Measurements from ENCODE around the gene RNF19B. TPM values are rescaled to one million over a fixed set of nuclear protein-coding genes. Genes with fewer than 3 reads are reported as not detected.

RNF19B gene
- total RNA-seq, 1 experiment from 2014 or later = 22.5 TPM

DNA sequence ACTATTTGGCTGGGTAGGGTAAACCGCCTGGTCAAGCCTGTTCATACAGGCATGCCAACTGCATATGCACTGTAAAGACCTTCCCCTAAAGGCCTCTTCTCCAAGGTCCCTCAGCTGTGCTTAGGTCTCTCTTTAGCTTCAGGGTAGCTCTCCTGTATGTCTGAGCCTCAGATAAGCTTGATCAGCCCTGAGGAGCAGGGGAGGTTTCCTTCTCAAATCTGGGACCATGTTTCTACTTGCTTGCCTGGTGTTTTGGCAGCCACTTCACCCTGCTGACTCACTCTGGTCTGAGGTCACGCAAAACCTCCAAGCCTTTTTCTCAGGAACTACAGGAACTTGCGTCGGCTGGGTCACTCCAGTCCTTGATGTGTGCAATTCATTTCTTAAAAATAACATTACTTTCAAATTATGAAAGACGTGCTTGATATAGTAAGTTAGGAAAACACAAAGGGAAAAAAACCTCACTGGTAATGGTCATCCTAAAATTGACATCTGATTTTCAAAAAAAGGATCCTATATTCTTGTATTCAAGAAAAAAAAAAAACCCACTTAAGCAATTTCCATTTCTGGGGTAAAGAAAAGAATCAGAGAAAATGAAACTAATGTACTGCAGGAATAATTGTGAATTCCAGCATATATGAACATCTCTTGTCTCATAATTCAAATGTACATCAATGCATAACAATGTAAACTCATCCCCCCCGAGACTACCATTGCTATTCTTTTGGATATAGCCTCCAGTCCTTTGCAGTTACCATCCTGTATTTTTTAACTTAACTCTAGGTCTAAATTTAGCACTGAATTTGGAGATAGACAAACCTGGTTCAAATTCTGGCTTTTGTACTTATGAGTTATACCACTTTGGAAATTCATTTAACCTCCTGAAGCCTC lies 24.8 kb upstream of the RNF19B start:
- no peak overlapping the region for H2AFZ ChIP-seq (ENCODE audit: low read depth, low read length, poor library complexity, severe bottlenecking)
- intact Hi-C loops (cut with micrococcal nuclease) = loop anchor here (1.0 to 2.0 kb wide), 2 partner anchors 25 to 66 kb away; partner anchors contain the start of gene RNF19B
- no peaks in the 10 kb centered on the region for H3K27me3 ChIP-seq (ENCODE audit: insufficient read depth, low read length)
- no peaks in the 10 kb centered on the region for H3K9me2 ChIP-seq (ENCODE audit: insufficient read depth)
- peaks cover 51 to 59% of the 10 kb centered on the region in 2 experiments for H3K4me1 ChIP-seq (ENCODE audit: control insufficient read depth in 1 of 2, insufficient read depth in 2 of 2, low read length in 2 of 2)
- peak overlapping the region; percentile 46 for H3K9ac ChIP-seq (ENCODE audit: low read length)
- H3K9me3 ChIP-seq (ENCODE audit: control insufficient read depth in 1 of 2, insufficient read depth in 1 of 2, low read depth in 1 of 2, low read length in 2 of 2) = no peaks in the 10 kb centered on the region
- peak overlapping the region; percentile 73 for H3K27ac ChIP-seq (ENCODE audit: low read depth, low read length)
- no peaks in the 10 kb centered on the region for H3K36me3 ChIP-seq (ENCODE audit: control insufficient read depth in 1 of 2, insufficient read depth in 2 of 2, low read length in 2 of 2)
- peak overlapping the region in 1 of 2 experiments; percentile 41; a peak in 2 of 4 replicates for H3K4me3 ChIP-seq (replicated peaks in 1 of 2; ENCODE audit: low read depth in 1 of 2, low read length in 2 of 2)
- ChIA-PET CTCF (no interaction called here), POLR2A (no interaction called here), RAD21 (ENCODE audit: low non-redundant PET in 1 of 2, low total read pairs in 2 of 2, uncharacterized antibody in 2 of 2, unreplicated experiment in 2 of 2) (interaction anchor here in 1 of 2 experiments (0.6 kb wide), 1 partner anchor 469 kb away, joined by 3 read pairs; no protein-coding TSS in a partner anchor)
- DNase-seq (ENCODE audit: low read depth, low spot score) = peak; percentile 63
- H4K20me1 ChIP-seq (ENCODE audit: insufficient read depth) = no peaks in the 10 kb centered on the region
- no TSS peak for BruUV-seq (replicated peaks)
- H3K4me2 ChIP-seq (ENCODE audit: low read length) = peak overlapping the region; percentile 77
- H3K79me2 ChIP-seq (ENCODE audit: insufficient read depth, low read length) = no peaks in the 10 kb centered on the region
- ATAC-seq = peak; percentile 53
- TF ChIP-seq ZFX (IDR thresholded peaks at IDR 0.05) (no peak), ZNF274 (IDR thresholded peaks at IDR 0.05; ENCODE audit: low read depth, low read length) (no peak), POLR2AphosphoS5 (IDR thresholded peaks at IDR 0.05; ENCODE audit: low read depth, low read length) (peak; percentile 46; the same call in 1 of the 2 replicates), POLR2A (IDR thresholded peaks at IDR 0.05; ENCODE audit: borderline replicate concordance, extremely low read depth, insufficient read depth, insufficient read length) (no peak), EZH2 (IDR thresholded peaks at IDR 0.05) (no peak), CEBPB (IDR thresholded peaks at IDR 0.05; ENCODE audit: low read depth) (peak; percentile 27; the same call in 1 of the 2 replicates), EZH2phosphoT487 (IDR thresholded peaks at IDR 0.05; ENCODE audit: borderline replicate concordance) (no peak), CBX3 (IDR thresholded peaks at IDR 0.05; ENCODE audit: low read depth) (peak; percentile 73; the same call in 1 of the 2 replicates), FOSL1 (IDR thresholded peaks at IDR 0.05; ENCODE audit: low read depth) (peak; percentile 84), ELF1 (IDR thresholded peaks at IDR 0.05; ENCODE audit: borderline replicate concordance, low read depth) (no peak), EGR1 (IDR thresholded peaks at IDR 0.05; ENCODE audit: low read depth) (no peak), SIN3A (IDR thresholded peaks at IDR 0.05; ENCODE audit: low read depth) (no peak), TCF7L2 (IDR thresholded peaks at IDR 0.05; ENCODE audit: borderline replicate concordance, extremely low read depth, insufficient read depth, insufficient read length) (no peak), JUND (IDR thresholded peaks at IDR 0.05) (peak; percentile 84), SRF (IDR thresholded peaks at IDR 0.05; ENCODE audit: low read depth) (no peak), RAD21 (IDR thresholded peaks at IDR 0.05; ENCODE audit: low read depth) (no peak; the same call in 1 of the 2 replicates), SP1 (IDR thresholded peaks at IDR 0.05; ENCODE audit: low read depth) (peak; percentile 60), YY1 (IDR thresholded peaks at IDR 0.05; ENCODE audit: extremely low read depth, insufficient replicate concordance, low read depth, low read length) (no peak)
- TF ChIP-seq, protein P1, sequence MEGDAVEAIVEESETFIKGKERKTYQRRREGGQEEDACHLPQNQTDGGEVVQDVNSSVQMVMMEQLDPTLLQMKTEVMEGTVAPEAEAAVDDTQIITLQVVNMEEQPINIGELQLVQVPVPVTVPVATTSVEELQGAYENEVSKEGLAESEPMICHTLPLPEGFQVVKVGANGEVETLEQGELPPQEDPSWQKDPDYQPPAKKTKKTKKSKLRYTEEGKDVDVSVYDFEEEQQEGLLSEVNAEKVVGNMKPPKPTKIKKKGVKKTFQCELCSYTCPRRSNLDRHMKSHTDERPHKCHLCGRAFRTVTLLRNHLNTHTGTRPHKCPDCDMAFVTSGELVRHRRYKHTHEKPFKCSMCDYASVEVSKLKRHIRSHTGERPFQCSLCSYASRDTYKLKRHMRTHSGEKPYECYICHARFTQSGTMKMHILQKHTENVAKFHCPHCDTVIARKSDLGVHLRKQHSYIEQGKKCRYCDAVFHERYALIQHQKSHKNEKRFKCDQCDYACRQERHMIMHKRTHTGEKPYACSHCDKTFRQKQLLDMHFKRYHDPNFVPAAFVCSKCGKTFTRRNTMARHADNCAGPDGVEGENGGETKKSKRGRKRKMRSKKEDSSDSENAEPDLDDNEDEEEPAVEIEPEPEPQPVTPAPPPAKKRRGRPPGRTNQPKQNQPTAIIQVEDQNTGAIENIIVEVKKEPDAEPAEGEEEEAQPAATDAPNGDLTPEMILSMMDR (IDR thresholded peaks at IDR 0.05 in 2 of 3, conservative IDR thresholded peaks at IDR 0.05 in 1 of 3; ENCODE audit: borderline replicate concordance in 1 of 3, insufficient read depth in 1 of 3, low read depth in 2 of 3, low read length in 2 of 3) = no peak
- TF ChIP-seq, protein P2, sequence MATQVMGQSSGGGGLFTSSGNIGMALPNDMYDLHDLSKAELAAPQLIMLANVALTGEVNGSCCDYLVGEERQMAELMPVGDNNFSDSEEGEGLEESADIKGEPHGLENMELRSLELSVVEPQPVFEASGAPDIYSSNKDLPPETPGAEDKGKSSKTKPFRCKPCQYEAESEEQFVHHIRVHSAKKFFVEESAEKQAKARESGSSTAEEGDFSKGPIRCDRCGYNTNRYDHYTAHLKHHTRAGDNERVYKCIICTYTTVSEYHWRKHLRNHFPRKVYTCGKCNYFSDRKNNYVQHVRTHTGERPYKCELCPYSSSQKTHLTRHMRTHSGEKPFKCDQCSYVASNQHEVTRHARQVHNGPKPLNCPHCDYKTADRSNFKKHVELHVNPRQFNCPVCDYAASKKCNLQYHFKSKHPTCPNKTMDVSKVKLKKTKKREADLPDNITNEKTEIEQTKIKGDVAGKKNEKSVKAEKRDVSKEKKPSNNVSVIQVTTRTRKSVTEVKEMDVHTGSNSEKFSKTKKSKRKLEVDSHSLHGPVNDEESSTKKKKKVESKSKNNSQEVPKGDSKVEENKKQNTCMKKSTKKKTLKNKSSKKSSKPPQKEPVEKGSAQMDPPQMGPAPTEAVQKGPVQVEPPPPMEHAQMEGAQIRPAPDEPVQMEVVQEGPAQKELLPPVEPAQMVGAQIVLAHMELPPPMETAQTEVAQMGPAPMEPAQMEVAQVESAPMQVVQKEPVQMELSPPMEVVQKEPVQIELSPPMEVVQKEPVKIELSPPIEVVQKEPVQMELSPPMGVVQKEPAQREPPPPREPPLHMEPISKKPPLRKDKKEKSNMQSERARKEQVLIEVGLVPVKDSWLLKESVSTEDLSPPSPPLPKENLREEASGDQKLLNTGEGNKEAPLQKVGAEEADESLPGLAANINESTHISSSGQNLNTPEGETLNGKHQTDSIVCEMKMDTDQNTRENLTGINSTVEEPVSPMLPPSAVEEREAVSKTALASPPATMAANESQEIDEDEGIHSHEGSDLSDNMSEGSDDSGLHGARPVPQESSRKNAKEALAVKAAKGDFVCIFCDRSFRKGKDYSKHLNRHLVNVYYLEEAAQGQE (IDR thresholded peaks at IDR 0.05; ENCODE audit: low read depth) = no peak
- TF ChIP-seq, protein P3, sequence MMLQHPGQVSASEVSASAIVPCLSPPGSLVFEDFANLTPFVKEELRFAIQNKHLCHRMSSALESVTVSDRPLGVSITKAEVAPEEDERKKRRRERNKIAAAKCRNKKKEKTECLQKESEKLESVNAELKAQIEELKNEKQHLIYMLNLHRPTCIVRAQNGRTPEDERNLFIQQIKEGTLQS (IDR thresholded peaks at IDR 0.05) = no peak
- TF ChIP-seq, protein P4, sequence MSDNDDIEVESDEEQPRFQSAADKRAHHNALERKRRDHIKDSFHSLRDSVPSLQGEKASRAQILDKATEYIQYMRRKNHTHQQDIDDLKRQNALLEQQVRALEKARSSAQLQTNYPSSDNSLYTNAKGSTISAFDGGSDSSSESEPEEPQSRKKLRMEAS (IDR thresholded peaks at IDR 0.05) = peak; percentile 36

Data from HCT116 (cell line).